RWPE1 (cell line): ENCODE measurements around the gene RNF144A.

Source experiments
- CTCF ChIA-PET: fragments of 350-600 bp; sonication (Branson Sonifier 250); formaldehyde crosslinking; extraction: SDS; loops from one replicate; lab custom pipeline; 2021; lab: Yijun Ruan, JAX
- POLR2A ChIA-PET: fragments of 400-600 bp; formaldehyde crosslinking; extraction: SDS; loops from one replicate; lab custom pipeline; 2020; ENCODE audit warnings: antibody characterized with exemption; ENCODE audit not compliant: low non-redundant PET; lab: Yijun Ruan, JAX
- DNase-seq: peaks from one replicate; pipeline ENCODE4 v3.0.0; 2012; ENCODE audit warnings: low spot score
- H3K27ac ChIP-seq: fragments of 450-650 bp; 2 replicates; pipeline ENCODE4 v1.5.1; 2017
- CTCF ChIP-seq: fragments of 450-650 bp; conservative IDR thresholded peaks from 2 replicates; pipeline ENCODE4 v1.5.1; 2017; ENCODE audit warnings: low read depth, mild to moderate bottlenecking

RNF144A gene

GRCh38 chr2:6937157-6937556 is 19.9 kb downstream of the RNF144A start:
- H3K27ac ChIP-seq: no peak overlapping the region
- no peak for DNase-seq
- ChIA-PET CTCF (no interaction called here), POLR2A (no interaction called here)
- no peak for TF ChIP-seq CTCF

DNA sequence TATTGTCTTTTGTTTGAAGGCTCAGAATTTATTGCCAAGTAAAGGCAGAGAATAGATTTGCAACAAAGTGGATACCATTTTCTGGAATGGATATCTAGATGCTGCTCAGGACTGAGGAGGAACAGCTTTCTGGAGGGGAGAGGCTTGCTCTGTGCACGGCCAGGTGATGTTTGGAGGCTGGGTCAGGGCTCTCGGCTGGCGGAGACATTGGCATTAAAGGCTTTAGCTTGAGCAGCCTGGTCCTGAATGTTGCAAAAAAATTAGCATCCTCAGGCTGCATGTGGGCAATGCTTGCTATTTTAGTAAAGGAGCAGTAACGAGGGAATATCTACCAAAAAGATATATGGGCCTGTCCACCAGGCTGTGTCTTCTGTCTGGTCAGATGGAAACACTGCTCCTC is 20.4 kb downstream of the RNF144A start:
- POLR2A ChIA-PET: no interaction called here
- DNase-seq: no peak
- CTCF ChIA-PET: no interaction called here
- H3K27ac ChIP-seq: no peak overlapping the region
- no peak for TF ChIP-seq CTCF

- CTCF ChIA-PET: interaction anchor here (0.6 to 0.7 kb wide), 2 partner anchors 14 to 1724 kb away, joined by 3 to 5 read pairs; no protein-coding TSS in a partner anchor
- TF ChIP-seq CTCF: no peak
- no peak overlapping the region for H3K27ac ChIP-seq
- POLR2A ChIA-PET: no interaction called here
- DNase-seq: no peak
These were observed 21.9 kb downstream of the RNF144A start for GRCh38 chr2:6939071-6939470.

- ChIA-PET POLR2A (no interaction called here), CTCF (no interaction called here)
- no peak for TF ChIP-seq CTCF
- DNase-seq: no peak
- no peak overlapping the region for H3K27ac ChIP-seq
These were observed 23.6 kb downstream of the RNF144A start for GRCh38 chr2:6940820-6941219.

- no peak for DNase-seq
- CTCF ChIA-PET: interaction anchor here (0.6 kb wide), 1 partner anchor 1177 kb away, joined by 6 read pairs; no protein-coding TSS in a partner anchor
- H3K27ac ChIP-seq: no peak overlapping the region
- POLR2A ChIA-PET: no interaction called here
- TF ChIP-seq CTCF: no peak
These were observed 24.3 kb downstream of the RNF144A start for GRCh38 chr2:6941299-6942046.

DNA sequence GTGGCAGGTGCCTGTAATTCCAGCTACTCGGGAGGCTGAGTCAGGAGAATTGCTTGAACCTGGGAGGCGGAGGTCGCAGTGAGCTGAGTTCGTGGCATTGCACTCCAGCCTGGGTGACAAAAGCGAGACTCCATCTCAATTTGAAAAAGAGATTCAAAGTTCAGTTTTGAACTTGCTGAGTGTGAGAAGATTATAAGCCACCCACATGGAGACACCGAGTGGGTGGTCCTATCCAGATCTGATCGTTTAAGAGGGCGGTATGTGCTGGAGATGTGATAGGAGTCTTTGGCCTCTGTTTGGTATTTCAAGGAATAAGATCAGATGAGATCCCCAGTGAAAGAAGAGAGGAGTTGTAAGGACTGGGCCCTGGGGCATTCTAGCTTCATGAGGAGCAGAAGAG is 25.6 kb downstream of the RNF144A start:
- CTCF ChIA-PET: no interaction called here
- no peak for DNase-seq
- no peak overlapping the region for H3K27ac ChIP-seq
- POLR2A ChIA-PET: no interaction called here
- TF ChIP-seq CTCF: no peak
